ENCODE measurements around the gene TBC1D32. TPM values are rescaled to one million over a fixed set of nuclear protein-coding genes. Genes with fewer than 3 reads are reported as not detected.

Gene TBC1D32
- total RNA-seq, 2 experiments from 2014 or later, result 9.4 to 9.8 TPM

GRCh38 chr6:121351916-121352315, 17.6 kb upstream of the TBC1D32 start:
- no peak for DNase-seq
- Mint-ChIP-seq H3K4me1 (ENCODE audit: low read depth) (no peaks in the 10 kb centered on the region), H3K9me3 (no peaks in the 10 kb centered on the region), H3K27me3 (peaks cover 33% of the 10 kb centered on the region), H3K4me3 (no peak overlapping the region), H3K27ac (no peak overlapping the region), H3K36me3 (ENCODE audit: low read depth) (no peaks in the 10 kb centered on the region)
- intact Hi-C loops (cut with DNase I, micrococcal nuclease), result no loop called here
- no peaks in the 10 kb centered on the region for H3K9me3 ChIP-seq (ENCODE audit: control insufficient read depth in 1 of 2, insufficient read depth in 1 of 2, low read length in 2 of 2)
- H3K27me3 ChIP-seq (ENCODE audit: control insufficient read depth in 1 of 2, insufficient read depth in 2 of 2, low read length in 2 of 2), result peaks cover 0 to 11% of the 10 kb centered on the region in 2 experiments
- no peaks in the 10 kb centered on the region for H3K36me3 ChIP-seq (ENCODE audit: insufficient read depth, low read length)
- H3K27ac ChIP-seq (ENCODE audit: low read depth in 1 of 2, low read length in 2 of 2), result no peak overlapping the region
- H3K4me1 ChIP-seq (ENCODE audit: insufficient read depth, low read length), result no peaks in the 10 kb centered on the region
- ChIA-PET POLR2A (no interaction called here), CTCF (no interaction called here)
- TF ChIP-seq, protein P1, sequence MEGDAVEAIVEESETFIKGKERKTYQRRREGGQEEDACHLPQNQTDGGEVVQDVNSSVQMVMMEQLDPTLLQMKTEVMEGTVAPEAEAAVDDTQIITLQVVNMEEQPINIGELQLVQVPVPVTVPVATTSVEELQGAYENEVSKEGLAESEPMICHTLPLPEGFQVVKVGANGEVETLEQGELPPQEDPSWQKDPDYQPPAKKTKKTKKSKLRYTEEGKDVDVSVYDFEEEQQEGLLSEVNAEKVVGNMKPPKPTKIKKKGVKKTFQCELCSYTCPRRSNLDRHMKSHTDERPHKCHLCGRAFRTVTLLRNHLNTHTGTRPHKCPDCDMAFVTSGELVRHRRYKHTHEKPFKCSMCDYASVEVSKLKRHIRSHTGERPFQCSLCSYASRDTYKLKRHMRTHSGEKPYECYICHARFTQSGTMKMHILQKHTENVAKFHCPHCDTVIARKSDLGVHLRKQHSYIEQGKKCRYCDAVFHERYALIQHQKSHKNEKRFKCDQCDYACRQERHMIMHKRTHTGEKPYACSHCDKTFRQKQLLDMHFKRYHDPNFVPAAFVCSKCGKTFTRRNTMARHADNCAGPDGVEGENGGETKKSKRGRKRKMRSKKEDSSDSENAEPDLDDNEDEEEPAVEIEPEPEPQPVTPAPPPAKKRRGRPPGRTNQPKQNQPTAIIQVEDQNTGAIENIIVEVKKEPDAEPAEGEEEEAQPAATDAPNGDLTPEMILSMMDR (IDR thresholded peaks at IDR 0.05), result no peak
- H3K4me3 ChIP-seq (ENCODE audit: low read length), result no peak overlapping the region
- no peak for ATAC-seq (ENCODE audit: poor library complexity)

GRCh38 chr6:121349596-121349995, 15.3 kb upstream of the TBC1D32 start:
- no peaks in the 10 kb centered on the region for H3K9me3 Mint-ChIP-seq
- peaks cover 39% of the 10 kb centered on the region for H3K27me3 Mint-ChIP-seq
- no peaks in the 10 kb centered on the region for H3K9me3 ChIP-seq (ENCODE audit: control insufficient read depth in 1 of 2, insufficient read depth in 1 of 2, low read length in 2 of 2)
- H3K4me1 ChIP-seq (ENCODE audit: insufficient read depth, low read length), result no peaks in the 10 kb centered on the region
- H3K4me1 Mint-ChIP-seq (ENCODE audit: low read depth), result no peaks in the 10 kb centered on the region
- H3K4me3 ChIP-seq (ENCODE audit: low read length), result no peak overlapping the region
- no peak overlapping the region for H3K27ac Mint-ChIP-seq
- intact Hi-C loops (cut with DNase I, micrococcal nuclease), result no loop called here
- CTCF ChIA-PET, result no interaction called here
- no peak overlapping the region for H3K27ac ChIP-seq (ENCODE audit: low read depth in 1 of 2, low read length in 2 of 2)
- POLR2A ChIA-PET, result no interaction called here
- H3K36me3 Mint-ChIP-seq (ENCODE audit: low read depth), result no peaks in the 10 kb centered on the region
- no peak for DNase-seq
- peaks cover 0 to 6% of the 10 kb centered on the region in 2 experiments for H3K27me3 ChIP-seq (ENCODE audit: control insufficient read depth in 1 of 2, insufficient read depth in 2 of 2, low read length in 2 of 2)
- no peak overlapping the region for H3K4me3 Mint-ChIP-seq
- ATAC-seq (ENCODE audit: poor library complexity), result no peak
- H3K36me3 ChIP-seq (ENCODE audit: insufficient read depth, low read length), result no peaks in the 10 kb centered on the region
- TF ChIP-seq, protein P1 (IDR thresholded peaks at IDR 0.05), result no peak

- Mint-ChIP-seq H3K4me1 (ENCODE audit: low read depth) (no peaks in the 10 kb centered on the region), H3K36me3 (ENCODE audit: low read depth) (no peaks in the 10 kb centered on the region), H3K27me3 (peaks cover 30% of the 10 kb centered on the region), H3K9me3 (no peaks in the 10 kb centered on the region), H3K27ac (no peak overlapping the region), H3K4me3 (no peak overlapping the region)
- CTCF ChIA-PET, result no interaction called here
- no peak overlapping the region for H3K4me3 ChIP-seq (ENCODE audit: low read length)
- H3K27ac ChIP-seq (ENCODE audit: low read depth in 1 of 2, low read length in 2 of 2), result no peak overlapping the region
- H3K27me3 ChIP-seq (ENCODE audit: control insufficient read depth in 1 of 2, insufficient read depth in 2 of 2, low read length in 2 of 2), result peaks cover 0 to 5% of the 10 kb centered on the region in 2 experiments
- no peaks in the 10 kb centered on the region for H3K36me3 ChIP-seq (ENCODE audit: insufficient read depth, low read length)
- POLR2A ChIA-PET, result no interaction called here
- ATAC-seq (ENCODE audit: poor library complexity), result no peak
- no peaks in the 10 kb centered on the region for H3K9me3 ChIP-seq (ENCODE audit: control insufficient read depth in 1 of 2, insufficient read depth in 1 of 2, low read length in 2 of 2)
- intact Hi-C loops (cut with DNase I, micrococcal nuclease), result no loop called here
- H3K4me1 ChIP-seq (ENCODE audit: insufficient read depth, low read length), result no peaks in the 10 kb centered on the region
- no peak for DNase-seq
- TF ChIP-seq, protein P1 (IDR thresholded peaks at IDR 0.05), result no peak
Observed at GRCh38 chr6:121347484-121347883, 13.2 kb upstream of the TBC1D32 start.

Data from CD4-positive, alpha-beta T cell (primary cell).